HCT116 (cell line): Measurements from ENCODE around the gene IDUA.

ENCODE experiments used
- CEBPB ChIP-seq: IDR thresholded peaks from 2 replicates; pipeline ENCODE4 v1.6.1; 2012; ENCODE audit warnings: low read depth
- EZH2 ChIP-seq: fragments of 200-600 bp; sonication (generic); IDR thresholded peaks from 2 replicates; pipeline ENCODE4 v1.6.1; 2017; ENCODE audit warnings: antibody characterized with exemption, mixed run types
- JUND ChIP-seq: IDR thresholded peaks from 2 replicates; pipeline ENCODE4 v1.6.1; 2012
- POLR2A ChIP-seq: IDR thresholded peaks from 2 replicates; pipeline ENCODE4 v1.7.0; 2011; ENCODE audit warnings: borderline replicate concordance; ENCODE audit not compliant: insufficient read depth, insufficient read length; ENCODE audit errors: extremely low read depth
- RAD21 ChIP-seq: IDR thresholded peaks from 2 replicates; pipeline ENCODE4 v1.6.1; 2012; ENCODE audit warnings: low read depth, mild to moderate bottlenecking
- SP1 ChIP-seq: IDR thresholded peaks from 2 replicates; pipeline ENCODE4 v1.6.1; 2012; ENCODE audit warnings: low read depth
- TCF7L2 ChIP-seq: IDR thresholded peaks from 2 replicates; pipeline ENCODE4 v1.7.0; 2011; ENCODE audit warnings: borderline replicate concordance, inconsistent platforms; ENCODE audit not compliant: insufficient read depth, insufficient read length; ENCODE audit errors: extremely low read depth
- ZNF274 ChIP-seq: fragments of 200-500 bp; sonication (Bioruptor generic); IDR thresholded peaks from 2 replicates; pipeline ENCODE4 v1.6.1; 2014; ENCODE audit warnings: mild to moderate bottlenecking, low read depth, low read length, inconsistent platforms
- TF ChIP-seq, protein P1 (sequence below), 3 experiments: fragments of 200-600 bp in 1 of 3; sonication (generic) in 1 of 3; IDR thresholded peaks in 2 of 3; conservative IDR thresholded peaks in 1 of 3; 2 replicates each; pipeline ENCODE4 v1.5.1; 2012 to 2017; ENCODE audit warnings: low read depth in 2 of 3, low read length in 2 of 3, antibody characterized with exemption in 1 of 3, borderline replicate concordance in 1 of 3, control low read depth in 1 of 3, mild to moderate bottlenecking in 1 of 3, mixed read lengths in 1 of 3, mixed run types in 1 of 3, moderate library complexity in 1 of 3; ENCODE audit not compliant: insufficient read depth in 1 of 3

DNA sequence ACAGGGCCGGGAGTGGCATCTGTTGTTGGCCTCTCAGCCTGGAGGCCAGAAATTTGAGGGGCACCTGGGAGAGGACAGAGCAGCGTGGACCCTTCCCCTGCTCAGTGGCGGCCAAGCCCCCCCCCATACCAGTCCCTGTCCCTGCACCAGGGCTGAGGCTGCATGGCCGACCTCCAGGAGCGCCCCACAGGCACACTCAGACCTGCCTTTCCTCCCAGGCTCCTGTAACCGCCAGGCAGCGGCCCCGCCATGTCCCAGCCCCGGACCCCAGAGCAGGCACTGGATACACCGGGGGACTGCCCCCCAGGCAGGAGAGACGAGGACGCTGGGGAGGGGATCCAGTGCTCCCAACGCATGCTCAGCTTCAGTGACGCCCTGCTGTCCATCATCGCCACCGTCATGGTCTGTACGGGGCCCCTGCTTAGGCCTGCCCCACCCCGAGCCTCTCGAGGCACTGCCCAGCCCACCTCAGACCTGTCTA lies 39.3 kb upstream of the IDUA start:
- TF ChIP-seq, protein P1, sequence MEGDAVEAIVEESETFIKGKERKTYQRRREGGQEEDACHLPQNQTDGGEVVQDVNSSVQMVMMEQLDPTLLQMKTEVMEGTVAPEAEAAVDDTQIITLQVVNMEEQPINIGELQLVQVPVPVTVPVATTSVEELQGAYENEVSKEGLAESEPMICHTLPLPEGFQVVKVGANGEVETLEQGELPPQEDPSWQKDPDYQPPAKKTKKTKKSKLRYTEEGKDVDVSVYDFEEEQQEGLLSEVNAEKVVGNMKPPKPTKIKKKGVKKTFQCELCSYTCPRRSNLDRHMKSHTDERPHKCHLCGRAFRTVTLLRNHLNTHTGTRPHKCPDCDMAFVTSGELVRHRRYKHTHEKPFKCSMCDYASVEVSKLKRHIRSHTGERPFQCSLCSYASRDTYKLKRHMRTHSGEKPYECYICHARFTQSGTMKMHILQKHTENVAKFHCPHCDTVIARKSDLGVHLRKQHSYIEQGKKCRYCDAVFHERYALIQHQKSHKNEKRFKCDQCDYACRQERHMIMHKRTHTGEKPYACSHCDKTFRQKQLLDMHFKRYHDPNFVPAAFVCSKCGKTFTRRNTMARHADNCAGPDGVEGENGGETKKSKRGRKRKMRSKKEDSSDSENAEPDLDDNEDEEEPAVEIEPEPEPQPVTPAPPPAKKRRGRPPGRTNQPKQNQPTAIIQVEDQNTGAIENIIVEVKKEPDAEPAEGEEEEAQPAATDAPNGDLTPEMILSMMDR (IDR thresholded peaks at IDR 0.05 in 2 of 3, conservative IDR thresholded peaks at IDR 0.05 in 1 of 3; ENCODE audit: borderline replicate concordance in 1 of 3, insufficient read depth in 1 of 3, low read depth in 2 of 3, low read length in 2 of 3), result no peak
- TF ChIP-seq TCF7L2 (no peak), CEBPB (no peak), EZH2 (no peak), SP1 (no peak), JUND (no peak), RAD21 (no peak), POLR2A (no peak), ZNF274 (no peak)
